Kidney epithelial cell (primary cell): ENCODE measurements around the gene CCDC83. TPM values are rescaled to one million over a fixed set of nuclear protein-coding genes. Genes with fewer than 3 reads are reported as not detected.

Experiments used
- DNase-seq: peaks from one replicate; pipeline ENCODE4 v3.0.0-alpha.2; 2010; ENCODE audit warnings: low read depth
- H3K27me3 ChIP-seq: 2 replicates; pipeline ENCODE4 v1.6.0; 2011; ENCODE audit warnings: low read length; ENCODE audit not compliant: control insufficient read depth, insufficient read depth
- H3K36me3 ChIP-seq: 2 replicates; pipeline ENCODE4 v1.5.1; 2011; ENCODE audit warnings: low read length; ENCODE audit not compliant: control insufficient read depth, insufficient read depth
- H3K4me3 ChIP-seq: 2 replicates; pipeline ENCODE4 v1.5.1; 2011; ENCODE audit warnings: low read depth, mild to moderate bottlenecking, control low read depth, low read length
- CTCF ChIP-seq: IDR thresholded peaks from 2 replicates; pipeline ENCODE4 v1.5.1; 2011; ENCODE audit warnings: mild to moderate bottlenecking, moderate library complexity, low read length, control low read depth, inconsistent platforms; ENCODE audit not compliant: insufficient read depth, poor library complexity, severe bottlenecking
- total RNA-seq: library from RNA; depleted of rRNA; stranded (reverse); fragments of >200 nt; gene quantifications from 2 replicates; pipeline ENCODE4 v1.2.3, GENCODE V29; 2015

The CCDC83 gene
- total RNA-seq, 1 donor from 2014 or later, result not detected

GRCh38 chr11:85810521-85810870 is 44.7 kb upstream of the CCDC83 start:
- DNase-seq, result no peak
- Histone ChIP-seq H3K4me3 (peak overlapping the region; percentile 41), H3K27me3 (no peaks in the 10 kb centered on the region), H3K36me3 (no peaks in the 10 kb centered on the region)
- no peak for TF ChIP-seq CTCF

- Histone ChIP-seq H3K4me3 (peak within 1 kb of the TSS; percentile 41), H3K36me3 (no peaks in the 10 kb centered on the region), H3K27me3 (no peaks in the 10 kb centered on the region)
- TF ChIP-seq CTCF, result no peak
- DNase-seq, result no peak
Measured at GRCh38 chr11:85810871-85811611, 44.1 kb upstream of the CCDC83 start, which contains the start of gene SYTL2. Gene SYTL2, minus strand, starts transcription at chr11:85811141. Its CDS starts 53,416 bp downstream, at chr11:85757725.

GRCh38 chr11:85811624-85812023 is 43.6 kb upstream of the CCDC83 start:
- no peak for DNase-seq
- no peaks in the 10 kb centered on the region for H3K27me3 ChIP-seq
- H3K4me3 ChIP-seq, result peak overlapping the region; percentile 41
- no peak for TF ChIP-seq CTCF
- H3K36me3 ChIP-seq, result no peaks in the 10 kb centered on the region

- H3K27me3 ChIP-seq, result no peaks in the 10 kb centered on the region
- no peak for DNase-seq
- no peaks in the 10 kb centered on the region for H3K36me3 ChIP-seq
- H3K4me3 ChIP-seq, result no peak overlapping the region
- no peak for TF ChIP-seq CTCF
Measured at GRCh38 chr11:85813721-85814120, 41.5 kb upstream of the CCDC83 start.

GRCh38 chr11:85815186-85815931 is 39.8 kb upstream of the CCDC83 start:
- H3K4me3 ChIP-seq, result no peak overlapping the region
- no peaks in the 10 kb centered on the region for H3K36me3 ChIP-seq
- no peak for TF ChIP-seq CTCF
- no peaks in the 10 kb centered on the region for H3K27me3 ChIP-seq
- no peak for DNase-seq
